ENCODE data around the gene FADS2.

DNA sequence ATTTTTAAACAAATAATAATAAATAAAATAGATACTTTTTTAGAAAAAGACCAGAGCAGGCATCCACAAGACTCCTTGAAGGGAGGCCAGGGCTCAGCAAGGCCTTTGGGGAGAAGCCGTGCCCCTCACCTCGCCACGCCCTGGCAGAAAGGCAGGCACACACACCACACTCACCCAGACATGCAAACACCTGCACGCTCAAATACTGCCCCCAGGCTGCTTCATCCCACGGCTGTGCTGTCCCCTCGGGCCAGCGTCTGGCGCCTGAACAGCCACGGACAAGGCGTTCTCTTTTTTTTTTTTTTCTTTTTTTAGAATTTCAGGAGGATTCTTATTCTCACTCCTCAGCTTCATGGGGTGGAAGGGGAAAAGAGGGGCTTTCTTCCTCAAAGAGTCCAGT, 61.7 kb downstream of the FADS2 start:
- TF ChIP-seq, protein P1, sequence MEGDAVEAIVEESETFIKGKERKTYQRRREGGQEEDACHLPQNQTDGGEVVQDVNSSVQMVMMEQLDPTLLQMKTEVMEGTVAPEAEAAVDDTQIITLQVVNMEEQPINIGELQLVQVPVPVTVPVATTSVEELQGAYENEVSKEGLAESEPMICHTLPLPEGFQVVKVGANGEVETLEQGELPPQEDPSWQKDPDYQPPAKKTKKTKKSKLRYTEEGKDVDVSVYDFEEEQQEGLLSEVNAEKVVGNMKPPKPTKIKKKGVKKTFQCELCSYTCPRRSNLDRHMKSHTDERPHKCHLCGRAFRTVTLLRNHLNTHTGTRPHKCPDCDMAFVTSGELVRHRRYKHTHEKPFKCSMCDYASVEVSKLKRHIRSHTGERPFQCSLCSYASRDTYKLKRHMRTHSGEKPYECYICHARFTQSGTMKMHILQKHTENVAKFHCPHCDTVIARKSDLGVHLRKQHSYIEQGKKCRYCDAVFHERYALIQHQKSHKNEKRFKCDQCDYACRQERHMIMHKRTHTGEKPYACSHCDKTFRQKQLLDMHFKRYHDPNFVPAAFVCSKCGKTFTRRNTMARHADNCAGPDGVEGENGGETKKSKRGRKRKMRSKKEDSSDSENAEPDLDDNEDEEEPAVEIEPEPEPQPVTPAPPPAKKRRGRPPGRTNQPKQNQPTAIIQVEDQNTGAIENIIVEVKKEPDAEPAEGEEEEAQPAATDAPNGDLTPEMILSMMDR (IDR thresholded peaks at IDR 0.05; ENCODE audit: poor library complexity) = no peak
- TF ChIP-seq EZH2 (IDR thresholded peaks at IDR 0.05; ENCODE audit: borderline replicate concordance) (no peak), EZH2phosphoT487 (IDR thresholded peaks at IDR 0.05; ENCODE audit: low read depth, severe bottlenecking, unreplicated experiment) (no peak)
